Neural cell (in vitro differentiated cells): ENCODE measurements around the gene AP2A2. TPM values are rescaled to one million over a fixed set of nuclear protein-coding genes. Genes with fewer than 3 reads are reported as not detected.

Experiments
- H2AFZ ChIP-seq: fragments of 200-600, 300-800 bp; sonication (generic), shearing (Covaris generic); 2 replicates; pipeline ENCODE4 v1.6.0; 2014; ENCODE audit warnings: low read depth, mild to moderate bottlenecking, antibody characterized with exemption, low read length, moderate library complexity
- H3F3A ChIP-seq: fragments of 200-600 bp; shearing (Covaris generic); 2 replicates; pipeline ENCODE4 v1.6.1; 2016; ENCODE audit warnings: mild to moderate bottlenecking, moderate library complexity, mixed read lengths, antibody characterized with exemption, low read length; ENCODE audit not compliant: insufficient read depth, poor library complexity, severe bottlenecking
- H3K27ac ChIP-seq: fragments of 200-600, 300-800 bp; sonication (generic), shearing (Covaris generic); 2 replicates; pipeline ENCODE4 v1.5.1; 2014; ENCODE audit warnings: mild to moderate bottlenecking, low read length, moderate library complexity
- H3K27me3 ChIP-seq: fragments of 300-800, 200-600 bp; sonication (generic), shearing (Covaris generic); 2 replicates; pipeline ENCODE4 v1.6.0; 2014; ENCODE audit warnings: mild to moderate bottlenecking, low read depth, low read length, moderate library complexity; ENCODE audit not compliant: insufficient read depth
- H3K36me3 ChIP-seq: fragments of 300-800, 200-600 bp; sonication (generic), shearing (Covaris generic); 2 replicates; pipeline ENCODE4 v1.5.1; 2014; ENCODE audit warnings: mild to moderate bottlenecking, antibody characterized with exemption, low read length, moderate library complexity; ENCODE audit not compliant: insufficient read depth
- H3K4me2 ChIP-seq: fragments of 300-800, 200-600 bp; sonication (generic), shearing (Covaris generic); 2 replicates; pipeline ENCODE4 v1.6.0; 2014; ENCODE audit warnings: mild to moderate bottlenecking, low read length
- H3K4me3 ChIP-seq: fragments of 300-800, 200-600 bp; sonication (generic), shearing (Covaris generic); 2 replicates; pipeline ENCODE4 v1.5.1; 2014; ENCODE audit warnings: mild to moderate bottlenecking, low read length, moderate library complexity
- H3K79me2 ChIP-seq: fragments of 200-600 bp; shearing (Covaris generic); replicated peaks from 2 replicates; pipeline ENCODE4 v1.6.0; 2014; ENCODE audit warnings: mild to moderate bottlenecking, low read length, moderate library complexity; ENCODE audit not compliant: insufficient read depth
- H3K9ac ChIP-seq: fragments of 300-800, 200-600 bp; sonication (generic), shearing (Covaris generic); 2 replicates; pipeline ENCODE4 v1.6.1; 2016; ENCODE audit warnings: mild to moderate bottlenecking, low read length, mixed read lengths
- H3K9me2 ChIP-seq: fragments of 200-600 bp; shearing (Covaris generic); 2 replicates; pipeline ENCODE4 v1.6.1; 2016; ENCODE audit warnings: mild to moderate bottlenecking, low read length, mixed read lengths; ENCODE audit not compliant: insufficient read depth
- H3K9me3 ChIP-seq: fragments of 200-600, 300-800 bp; sonication (generic), shearing (Covaris generic); 2 replicates; pipeline ENCODE4 v1.6.1; 2016; ENCODE audit warnings: mild to moderate bottlenecking, mixed run types, low read length, moderate library complexity, mixed read lengths
- H4K20me1 ChIP-seq: fragments of 200-600 bp; shearing (Covaris generic); 2 replicates; pipeline ENCODE4 v1.6.1; 2016; ENCODE audit warnings: mild to moderate bottlenecking, mixed run types; ENCODE audit not compliant: insufficient read depth
- CTCF ChIP-seq: fragments of 450-650 bp; IDR thresholded peaks from 2 replicates; pipeline ENCODE4 v1.5.1; 2014; ENCODE audit warnings: antibody characterized with exemption, mild to moderate bottlenecking, moderate library complexity; ENCODE audit not compliant: poor library complexity, severe bottlenecking
- EP300 ChIP-seq: fragments of 450-650 bp; conservative IDR thresholded peaks from 2 replicates; pipeline ENCODE4 v1.6.1; 2014; ENCODE audit warnings: antibody characterized with exemption, mild to moderate bottlenecking, moderate library complexity; ENCODE audit not compliant: poor library complexity, severe bottlenecking
- EZH2 ChIP-seq: fragments of 200-600, 300-800 bp; shearing (Covaris generic), sonication (generic); IDR thresholded peaks from 2 replicates; pipeline ENCODE4 v1.6.1; 2014; ENCODE audit warnings: antibody characterized with exemption, low read length, borderline replicate concordance, mild to moderate bottlenecking; ENCODE audit not compliant: insufficient read depth, poor library complexity, severe bottlenecking
- MXI1 ChIP-seq: fragments of 450-650 bp; conservative IDR thresholded peaks from 2 replicates; pipeline ENCODE4 v1.6.1; 2014; ENCODE audit warnings: antibody characterized with exemption, mild to moderate bottlenecking; ENCODE audit not compliant: poor library complexity, severe bottlenecking
- POLR2AphosphoS5 ChIP-seq: IDR thresholded peaks from 2 replicates; pipeline ENCODE4 v1.6.1; 2012
- RAD21 ChIP-seq: fragments of 450-650 bp; conservative IDR thresholded peaks from 2 replicates; pipeline ENCODE4 v1.6.1; 2014; ENCODE audit warnings: antibody characterized with exemption, mild to moderate bottlenecking, moderate library complexity
- REST ChIP-seq: IDR thresholded peaks from 2 replicates; pipeline ENCODE4 v1.6.1; 2012; ENCODE audit warnings: borderline replicate concordance
- SMC3 ChIP-seq: fragments of 450-650 bp; conservative IDR thresholded peaks from 2 replicates; pipeline ENCODE4 v1.6.1; 2014; ENCODE audit warnings: antibody characterized with exemption, mild to moderate bottlenecking, moderate library complexity; ENCODE audit not compliant: poor library complexity
- TAF1 ChIP-seq: IDR thresholded peaks from 2 replicates; pipeline ENCODE4 v1.6.1; 2012; ENCODE audit warnings: low read depth
- polyA plus RNA-seq: library from polyadenylated mRNA; depleted of rRNA; stranded (reverse); fragments of >200 nt; gene quantifications from 2 replicates; pipeline ENCODE4 v1.2.3, GENCODE V29; 2014

AP2A2 gene
- polyA plus RNA-seq, 1 donor from 2014 or later = 46.5 TPM

GRCh38 chr11:999009-999408, 73.3 kb downstream of the AP2A2 start:
- TF ChIP-seq RAD21 (no peak), EZH2 (no peak), POLR2AphosphoS5 (no peak), EP300 (no peak), CTCF (no peak), TAF1 (no peak)
- no peaks in the 10 kb centered on the region for H3K79me2 ChIP-seq
- no peaks in the 10 kb centered on the region for H3K36me3 ChIP-seq
- no peak overlapping the region for H3K4me3 ChIP-seq
- H3K9ac ChIP-seq = no peak overlapping the region
- no peaks in the 10 kb centered on the region for H3F3A ChIP-seq
- H3K27ac ChIP-seq = no peak overlapping the region
- no peaks in the 10 kb centered on the region for H3K27me3 ChIP-seq
- H3K9me2 ChIP-seq = no peaks in the 10 kb centered on the region
- H4K20me1 ChIP-seq = no peaks in the 10 kb centered on the region
- H2AFZ ChIP-seq = no peak overlapping the region
- no peak overlapping the region for H3K4me2 ChIP-seq
- H3K9me3 ChIP-seq = no peaks in the 10 kb centered on the region

- Histone ChIP-seq H3K9ac (no peak overlapping the region), H3K4me2 (no peak overlapping the region), H3K36me3 (no peaks in the 10 kb centered on the region), H3K27me3 (no peaks in the 10 kb centered on the region), H2AFZ (no peak overlapping the region), H3K9me2 (no peaks in the 10 kb centered on the region), H3K4me3 (no peak overlapping the region), H3F3A (no peaks in the 10 kb centered on the region), H3K27ac (no peak overlapping the region), H3K79me2 (no peaks in the 10 kb centered on the region), H3K9me3 (no peaks in the 10 kb centered on the region), H4K20me1 (no peaks in the 10 kb centered on the region)
- no peak for TF ChIP-seq RAD21
- TF ChIP-seq SMC3 = no peak
- no peak for TF ChIP-seq POLR2AphosphoS5
Observed at GRCh38 chr11:1000357-1001278, 74.9 kb downstream of the AP2A2 start.

GRCh38 chr11:1001617-1002405, 76.1 kb downstream of the AP2A2 start:
- TF ChIP-seq RAD21 (no peak), EZH2 (no peak), EP300 (no peak), REST (no peak), POLR2AphosphoS5 (no peak), TAF1 (no peak), MXI1 (no peak), CTCF (no peak), SMC3 (no peak)
- Histone ChIP-seq H3K9ac (no peak overlapping the region), H3K79me2 (no peaks in the 10 kb centered on the region), H4K20me1 (no peaks in the 10 kb centered on the region), H3K27ac (no peak overlapping the region), H3F3A (no peaks in the 10 kb centered on the region), H3K4me2 (no peak overlapping the region), H3K27me3 (no peaks in the 10 kb centered on the region), H2AFZ (no peak overlapping the region), H3K4me3 (no peak overlapping the region), H3K9me3 (no peaks in the 10 kb centered on the region), H3K36me3 (no peaks in the 10 kb centered on the region), H3K9me2 (no peaks in the 10 kb centered on the region)
